ENCODE results near the gene FAM174B. TPM values are rescaled to one million over a fixed set of nuclear protein-coding genes. Genes with fewer than 3 reads are reported as not detected.
A peak's percentile ranks its signal among the peaks of the same experiment; 100 is the strongest.

FAM174B gene
- total RNA-seq (10 to 100 TPM; 15.7 to 18.6 TPM), polyA plus RNA-seq (ENCODE audit: insufficient read depth, low read depth, low replicate concordance) (18.7 TPM)
- long read RNA-seq, donor 1, partial matches to known transcripts: 0 of 4 reads
- long read RNA-seq, donor 1, other reads (novel, unspliced or antisense): 0 of 4 reads
- long read RNA-seq, donor 2, partial matches to known transcripts: 0 of 1 reads
- long read RNA-seq, donor 2, other reads (novel, unspliced or antisense): 0 of 1 reads

- H3K4me3 ChIP-seq: peak within 1 kb of the TSS; percentile 55 to 64
- no peak within 1 kb of the TSS for H3K27ac ChIP-seq
- H3K36me3 ChIP-seq (ENCODE audit: low read depth, missing control alignments): no peaks in the 10 kb centered on the region
- no peaks in the 10 kb centered on the region for H3K4me1 ChIP-seq
- H3K9me3 ChIP-seq: no peaks in the 10 kb centered on the region
- TF ChIP-seq POLR2A (IDR thresholded peaks at IDR 0.05) (no peak), CTCF (IDR thresholded peaks at IDR 0.05) (no peak)
- 1 to 2% methylated on average over 59 to 99 of the region's 100 CpGs for WGBS, 2 donors
- H3K27me3 ChIP-seq: no peaks in the 10 kb centered on the region
- intact Hi-C loops (cut with DNase I; ENCODE audit: low total_unique reads): no loop called here
- DNase-seq: peak; percentile 68
These were observed at the start of gene FAM174B for GRCh38 chr15:92655178-92655995. TSS of gene FAM174B (minus strand) at chr15:92655775.

- Histone ChIP-seq H3K4me3 (no peak overlapping the region), H3K4me1 (no peaks in the 10 kb centered on the region), H3K9me3 (no peaks in the 10 kb centered on the region), H3K27me3 (no peaks in the 10 kb centered on the region), H3K36me3 (ENCODE audit: low read depth, missing control alignments) (no peaks in the 10 kb centered on the region), H3K27ac (no peak overlapping the region)
- 87% methylated on average over 5 of the region's 5 CpGs for WGBS, 2 donors
- TF ChIP-seq POLR2A (IDR thresholded peaks at IDR 0.05): no peak
- TF ChIP-seq CTCF (IDR thresholded peaks at IDR 0.05): no peak
- intact Hi-C loops (cut with DNase I; ENCODE audit: low total_unique reads): no loop called here
- DNase-seq: no peak
These were observed 40.5 kb upstream of the FAM174B start for GRCh38 chr15:92696096-92696495.

- Histone ChIP-seq H3K4me3 (no peak overlapping the region), H3K4me1 (no peaks in the 10 kb centered on the region), H3K9me3 (no peaks in the 10 kb centered on the region), H3K27me3 (no peaks in the 10 kb centered on the region), H3K27ac (no peak overlapping the region), H3K36me3 (ENCODE audit: low read depth, missing control alignments) (no peaks in the 10 kb centered on the region)
- TF ChIP-seq CTCF (IDR thresholded peaks at IDR 0.05): no peak
- no peak for TF ChIP-seq POLR2A (IDR thresholded peaks at IDR 0.05)
- WGBS, 2 donors: 67 to 72% methylated on average over 5 of the region's 5 CpGs
- intact Hi-C loops (cut with DNase I; ENCODE audit: low total_unique reads): no loop called here
- DNase-seq: no peak
These were observed 38.2 kb upstream of the FAM174B start for GRCh38 chr15:92693691-92694331.

GRCh38 chr15:92690395-92690794 lies 34.8 kb upstream of the FAM174B start:
- Histone ChIP-seq H3K9me3 (no peaks in the 10 kb centered on the region), H3K4me3 (no peak overlapping the region), H3K27me3 (no peaks in the 10 kb centered on the region), H3K4me1 (no peaks in the 10 kb centered on the region), H3K36me3 (ENCODE audit: low read depth, missing control alignments) (no peaks in the 10 kb centered on the region), H3K27ac (no peak overlapping the region)
- no peak for DNase-seq
- intact Hi-C loops (cut with DNase I; ENCODE audit: low total_unique reads): no loop called here
- WGBS, 2 donors: 91 to 97% methylated on average over 3 of the region's 3 CpGs
- TF ChIP-seq CTCF (IDR thresholded peaks at IDR 0.05) (no peak), POLR2A (IDR thresholded peaks at IDR 0.05) (no peak)

Data from testis (tissue), 5 donors.